GM19463 (cell line): ENCODE results near the gene EIF4G1.
A peak's percentile ranks its signal among the peaks of the same experiment; 100 is the strongest.

Experiments
- ATAC-seq: cut with Tn5 transposase; IDR thresholded peaks from one replicate; pipeline ENCODE4 v1.9.1; 2021; ENCODE audit warnings: mild to moderate bottlenecking, moderate library complexity; ENCODE audit not compliant: unreplicated experiment

EIF4G1 gene

DNA sequence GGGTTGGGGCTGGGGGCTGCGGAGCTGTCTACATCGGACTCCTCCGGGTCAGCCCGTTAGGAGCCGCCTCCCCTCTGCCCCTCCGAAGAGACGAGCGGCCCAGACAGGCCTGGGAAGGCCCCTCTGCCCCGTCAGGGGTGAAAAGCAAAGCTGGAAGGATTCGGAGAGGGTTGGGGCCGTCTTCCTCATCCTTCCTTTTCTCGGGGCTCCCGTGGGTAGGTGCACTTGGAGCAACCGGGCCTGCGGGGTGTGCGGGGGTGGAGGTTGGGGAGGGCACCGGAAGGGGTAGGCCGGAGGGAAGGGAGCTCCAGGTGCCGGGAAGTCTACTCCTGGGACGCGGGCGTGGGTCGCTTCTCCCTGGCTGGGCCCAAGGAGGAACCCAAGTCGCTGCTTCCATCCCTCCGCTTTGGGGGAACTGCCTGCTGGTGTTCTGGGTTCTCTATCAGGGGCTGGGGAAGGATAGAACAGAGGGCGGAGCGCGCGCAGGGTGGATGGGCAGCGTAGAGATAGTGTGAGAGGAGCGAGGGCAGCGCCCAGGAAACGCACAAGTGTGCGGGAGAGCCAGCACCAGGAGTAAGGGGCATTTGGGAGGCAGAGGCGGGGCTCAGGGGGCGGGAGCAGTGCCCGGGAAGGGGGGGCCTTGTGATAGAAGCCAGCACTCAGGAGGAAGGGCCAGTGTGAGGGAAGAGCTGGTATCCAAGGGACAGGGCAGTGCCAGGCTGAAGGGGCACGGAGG, 47.7 kb downstream of the EIF4G1 start:
- ATAC-seq = no peak

DNA sequence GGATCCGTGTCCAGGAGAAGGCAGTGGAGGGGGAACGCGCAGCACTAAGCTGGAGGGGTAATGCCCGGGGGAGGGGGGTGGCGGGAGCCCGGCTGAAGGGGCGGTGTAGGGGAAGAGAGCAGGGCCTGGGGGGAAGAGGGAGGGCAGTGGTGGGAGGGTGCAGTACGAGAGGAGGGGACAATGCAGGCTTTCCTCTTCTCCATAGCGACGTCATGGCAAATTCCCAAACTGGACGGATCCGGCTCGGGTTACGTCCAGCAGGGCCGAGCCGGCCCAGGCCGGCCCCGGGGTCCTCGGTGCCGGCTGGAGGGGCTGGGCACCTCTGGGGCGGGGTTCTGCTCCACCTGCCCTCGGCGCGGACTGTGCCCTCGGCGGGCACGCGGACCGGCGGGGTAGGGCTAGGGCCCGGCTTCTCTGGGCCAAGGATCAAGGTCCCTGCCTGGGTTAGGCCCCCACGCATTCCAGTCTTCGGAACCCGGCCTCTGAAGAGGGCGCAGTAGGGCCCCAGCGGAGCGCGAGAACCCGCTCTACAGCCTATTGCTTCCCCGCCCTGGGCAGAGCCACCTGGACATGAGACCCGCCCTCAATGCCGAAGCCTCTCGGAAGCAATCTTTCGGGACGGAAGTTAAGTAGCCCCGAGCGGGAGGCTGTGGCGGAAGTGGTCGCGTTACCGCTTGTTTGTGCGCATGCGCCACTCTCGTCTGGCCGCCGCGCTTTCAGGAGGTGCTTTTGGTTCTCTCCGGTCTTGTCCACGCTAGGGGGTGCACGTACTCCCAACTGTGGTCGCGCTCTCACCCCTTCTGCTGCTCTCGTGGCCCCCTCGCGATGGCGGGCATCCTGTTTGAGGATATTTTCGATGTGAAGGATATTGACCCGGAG, 48.5 kb downstream of the EIF4G1 start:
- ATAC-seq = peak; percentile 78

DNA sequence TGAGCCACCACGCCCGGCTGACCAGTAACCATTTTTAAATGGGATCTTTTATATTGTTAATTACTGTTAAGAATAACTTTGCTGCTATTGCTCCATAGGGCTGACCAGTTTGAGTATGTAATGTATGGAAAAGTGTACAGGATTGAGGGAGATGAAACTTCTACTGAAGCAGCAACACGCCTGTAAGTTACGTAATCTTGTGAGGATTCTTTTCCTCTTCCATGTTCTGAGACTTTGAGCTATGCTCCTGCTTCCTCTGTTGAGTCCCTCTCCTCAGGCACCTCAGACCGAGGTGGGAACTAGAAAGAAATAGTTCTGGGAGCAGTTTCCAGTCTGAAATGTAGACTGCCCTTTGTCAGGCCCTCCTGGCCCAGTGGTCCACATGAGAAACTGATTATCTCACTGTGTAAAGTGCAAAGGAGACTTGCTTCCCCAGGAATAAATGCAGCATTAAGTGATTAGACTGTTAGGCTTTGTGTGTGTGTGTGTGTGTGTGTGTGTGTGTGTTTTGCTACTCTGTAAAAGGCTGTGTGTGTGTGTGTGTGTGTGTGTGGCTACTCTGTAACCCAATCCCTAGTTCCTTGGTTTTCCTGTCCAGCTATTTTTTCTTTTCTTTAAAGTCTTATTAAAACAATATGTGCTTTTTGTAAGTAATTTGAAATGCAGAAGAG, 52.3 kb downstream of the EIF4G1 start:
- ATAC-seq = no peak

DNA sequence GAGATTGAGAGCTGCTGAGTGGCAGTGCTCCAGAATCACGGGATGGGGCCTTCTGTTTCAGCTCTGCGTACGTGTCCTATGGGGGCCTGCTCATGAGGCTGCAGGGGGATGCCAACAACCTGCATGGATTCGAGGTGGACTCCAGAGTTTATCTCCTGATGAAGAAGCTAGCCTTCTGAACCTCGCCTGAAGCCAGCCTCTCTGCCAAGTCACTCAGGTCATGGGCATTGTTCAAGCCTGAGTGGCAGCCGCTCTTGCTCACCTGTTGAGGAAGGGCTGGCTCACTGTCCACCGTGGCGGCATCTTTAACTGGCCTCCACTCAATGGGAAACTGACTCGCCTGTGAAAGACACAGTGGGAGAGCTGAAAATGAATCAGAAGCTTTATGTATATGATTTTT, 53.7 kb downstream of the EIF4G1 start:
- no peak for ATAC-seq

DNA sequence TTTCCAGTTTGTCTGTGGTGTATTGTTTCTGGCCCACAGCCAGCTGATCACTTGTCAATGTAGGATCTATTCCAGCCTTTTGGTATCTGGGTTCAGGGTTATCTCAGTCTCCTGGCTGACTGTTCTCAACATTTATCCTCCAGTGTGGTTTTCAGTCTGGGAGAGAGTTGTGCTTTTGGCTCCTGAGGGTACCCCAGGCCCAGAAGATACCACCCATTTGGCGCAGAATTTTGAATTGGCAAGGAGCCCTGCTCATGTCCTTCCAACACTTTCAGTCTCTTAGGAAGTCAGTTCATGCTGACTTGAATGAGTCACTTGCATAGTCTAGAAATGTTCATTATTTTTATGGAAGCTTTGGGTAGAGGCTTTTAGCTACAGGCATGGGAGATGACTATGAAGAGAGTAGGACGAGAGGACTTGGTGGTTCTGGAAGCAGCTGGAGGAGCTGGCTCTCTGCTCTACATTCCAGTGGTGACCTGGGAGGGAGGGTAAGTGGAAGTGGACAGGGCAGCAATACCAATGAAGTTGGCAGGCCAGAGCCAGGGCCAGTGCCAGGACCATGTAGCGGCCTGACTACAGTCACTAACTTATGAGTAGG, 54.3 kb downstream of the EIF4G1 start:
- ATAC-seq = no peak

DNA sequence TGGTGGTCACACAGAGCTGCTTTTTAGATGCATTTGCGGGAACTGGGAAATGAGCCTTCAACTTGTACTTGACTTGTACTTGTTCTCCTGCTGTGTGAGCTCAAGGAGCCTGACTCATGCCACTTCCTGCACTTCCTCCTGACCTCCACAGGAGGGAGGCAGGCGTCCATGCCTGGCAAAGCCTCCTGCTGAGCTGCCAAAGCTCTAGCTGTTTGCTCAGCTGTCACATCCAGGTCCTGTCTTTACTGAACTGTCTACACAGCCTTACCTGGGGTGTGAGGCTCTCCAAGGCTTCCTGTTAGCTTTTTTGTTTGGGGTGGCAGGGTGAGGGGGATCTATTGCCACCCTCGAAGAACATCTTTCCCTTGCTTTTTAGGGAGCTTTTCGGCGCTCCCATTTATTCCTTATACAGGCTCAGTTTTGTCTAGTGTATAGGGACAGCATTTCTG, 57.2 kb downstream of the EIF4G1 start:
- ATAC-seq = peak; percentile 86

DNA sequence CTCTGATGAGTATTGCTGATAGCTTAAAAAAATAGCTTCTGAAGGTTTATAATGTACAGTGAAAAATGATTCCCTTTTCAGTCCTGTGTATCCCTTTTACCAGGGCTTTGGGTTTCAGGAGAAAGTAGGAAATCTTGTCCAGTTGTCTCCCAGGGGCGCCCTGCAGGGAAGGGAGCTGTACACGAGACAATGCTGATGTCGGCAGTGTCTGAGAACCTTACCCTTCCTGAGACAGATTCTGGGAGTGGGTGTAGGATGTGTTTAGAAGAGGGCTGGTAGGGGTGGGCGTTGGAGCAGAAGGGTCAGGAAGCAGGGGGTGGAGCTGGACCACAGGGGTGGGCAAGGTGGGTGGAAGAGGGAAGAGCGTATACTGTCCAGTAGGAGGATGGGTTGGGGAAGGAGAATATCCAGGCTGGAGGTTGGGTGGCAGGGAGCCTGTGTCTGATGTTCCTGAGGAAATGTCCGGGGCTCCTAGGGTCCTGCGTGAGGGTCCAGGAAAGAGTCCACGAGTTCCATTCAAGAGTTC, 58.0 kb downstream of the EIF4G1 start:
- ATAC-seq = no peak

DNA sequence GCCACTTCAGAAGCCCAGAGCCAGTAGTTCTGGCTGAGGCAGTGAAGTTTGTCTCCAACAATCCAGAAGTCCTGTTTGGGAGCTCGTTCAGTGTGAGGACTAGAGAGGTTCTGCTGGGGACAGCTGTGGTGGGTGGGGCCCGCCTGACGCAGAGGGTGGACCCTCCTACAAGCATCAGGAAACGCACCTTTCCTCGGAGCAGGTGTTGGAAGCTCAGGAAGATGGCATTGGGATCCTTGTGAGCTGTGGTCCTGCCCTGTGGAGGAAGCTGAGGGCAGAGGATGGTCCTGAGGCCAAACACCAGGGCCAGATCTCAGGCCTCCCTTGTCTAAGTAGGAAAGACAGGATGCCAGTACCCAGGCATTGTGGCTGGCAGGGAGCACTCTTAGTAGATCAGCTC, 58.5 kb downstream of the EIF4G1 start:
- no peak for ATAC-seq

DNA sequence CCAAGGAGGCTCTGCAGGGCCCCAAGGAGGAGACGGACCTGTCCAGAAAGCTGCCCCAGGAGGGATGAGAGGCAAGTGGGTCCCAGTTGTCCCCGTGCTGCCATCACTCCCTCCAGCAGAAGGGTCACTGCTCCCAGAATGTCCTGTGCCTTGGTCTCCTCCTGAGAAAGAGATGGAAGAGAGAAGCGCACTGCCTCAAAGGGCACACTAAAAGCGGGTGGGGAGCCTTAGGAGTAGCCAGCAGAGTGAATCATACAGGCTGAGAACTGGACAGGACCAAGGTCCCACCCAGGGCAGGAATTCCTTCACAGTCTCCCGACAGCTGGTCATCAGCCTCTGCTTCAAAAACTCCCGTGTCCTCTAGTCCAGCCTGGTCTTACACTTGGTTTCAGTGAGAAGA, 59.0 kb downstream of the EIF4G1 start:
- no peak for ATAC-seq

DNA sequence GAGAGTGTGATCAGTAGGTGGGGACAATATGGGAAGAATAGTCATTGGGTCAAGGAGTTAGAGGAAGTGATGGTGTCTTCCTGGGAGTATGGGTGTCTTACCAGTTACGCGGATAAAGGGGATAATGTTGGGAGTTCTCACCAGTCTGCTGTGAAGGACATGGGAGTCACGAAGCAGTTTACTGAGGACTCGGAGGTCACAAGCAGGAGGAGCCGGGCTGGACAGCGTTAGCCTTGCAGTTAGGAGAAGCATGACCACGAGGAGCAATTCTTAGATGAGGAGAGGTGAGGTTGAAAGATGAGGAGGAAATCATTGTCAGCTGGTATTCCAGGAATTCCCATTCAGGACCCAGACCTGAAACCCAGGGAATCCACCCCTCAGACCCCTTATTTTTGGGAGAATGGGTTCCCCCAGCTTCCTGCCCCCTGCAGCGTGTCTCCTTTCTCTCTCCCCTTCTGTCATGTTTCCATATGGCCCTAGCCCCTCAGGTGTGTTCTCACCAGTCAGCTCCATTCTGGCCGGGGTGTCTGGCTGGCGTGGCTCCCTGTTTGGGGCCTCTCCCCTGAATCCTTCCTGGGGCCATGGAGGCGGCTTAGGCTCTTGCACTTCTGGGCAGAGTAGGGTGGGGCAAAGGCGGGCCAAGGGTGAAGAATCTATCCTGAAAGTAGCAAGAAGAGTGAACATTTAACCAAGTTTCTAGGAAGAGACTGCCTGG, 61.5 kb downstream of the EIF4G1 start:
- no peak for ATAC-seq

DNA sequence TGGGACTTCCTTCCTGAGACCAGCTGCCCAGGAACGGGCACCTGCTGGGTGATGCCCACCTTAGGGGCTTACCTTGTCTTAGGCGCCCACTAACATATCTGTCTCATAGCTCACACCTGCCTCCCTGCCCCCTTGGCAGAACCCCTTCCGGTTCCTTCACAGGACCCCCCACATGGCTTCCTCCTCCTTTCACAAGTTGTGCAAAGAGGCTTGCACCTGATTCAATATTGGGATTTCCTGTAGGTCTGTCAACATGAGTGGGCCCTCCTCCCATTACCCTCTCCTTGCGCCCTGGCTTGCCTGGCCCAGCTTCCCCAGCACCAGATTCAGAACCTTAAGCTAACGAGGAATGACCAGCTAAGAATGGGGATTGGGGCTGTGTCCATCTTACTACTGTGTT, 63.0 kb downstream of the EIF4G1 start:
- ATAC-seq = no peak

DNA sequence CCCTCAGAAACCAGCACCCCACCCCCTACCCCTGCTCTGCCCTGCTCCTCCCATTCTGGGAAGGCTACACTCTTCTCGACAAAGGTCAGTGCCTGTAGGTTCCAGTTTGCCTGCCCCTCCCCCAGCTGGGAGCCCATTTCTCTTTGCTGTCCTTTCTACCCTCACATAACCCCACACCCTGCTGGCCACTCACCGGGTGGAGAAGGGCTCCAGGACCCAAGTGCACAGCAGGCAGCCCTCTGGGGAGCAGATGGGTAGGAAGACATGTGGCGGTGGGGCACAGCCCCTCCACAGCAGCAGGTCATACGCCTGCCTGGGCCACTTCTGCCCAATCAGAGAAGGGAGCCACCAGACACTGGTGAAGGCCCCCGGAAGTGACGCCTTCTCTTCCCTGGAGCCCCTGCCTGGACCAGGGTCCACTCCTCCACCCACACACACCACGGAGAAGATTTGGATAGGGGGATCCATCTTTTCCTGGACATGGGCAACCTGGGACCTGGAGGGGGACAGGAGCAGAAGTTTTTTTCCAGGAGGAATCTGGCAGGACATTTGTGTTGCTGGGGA, 63.6 kb downstream of the EIF4G1 start, which contains the start of gene THPO:
TSS of gene THPO (minus strand) at position 326 of the 564 bp plus-strand sequence. CDS start 1,948 bp downstream, outside the sequence.
- no peak for ATAC-seq

DNA sequence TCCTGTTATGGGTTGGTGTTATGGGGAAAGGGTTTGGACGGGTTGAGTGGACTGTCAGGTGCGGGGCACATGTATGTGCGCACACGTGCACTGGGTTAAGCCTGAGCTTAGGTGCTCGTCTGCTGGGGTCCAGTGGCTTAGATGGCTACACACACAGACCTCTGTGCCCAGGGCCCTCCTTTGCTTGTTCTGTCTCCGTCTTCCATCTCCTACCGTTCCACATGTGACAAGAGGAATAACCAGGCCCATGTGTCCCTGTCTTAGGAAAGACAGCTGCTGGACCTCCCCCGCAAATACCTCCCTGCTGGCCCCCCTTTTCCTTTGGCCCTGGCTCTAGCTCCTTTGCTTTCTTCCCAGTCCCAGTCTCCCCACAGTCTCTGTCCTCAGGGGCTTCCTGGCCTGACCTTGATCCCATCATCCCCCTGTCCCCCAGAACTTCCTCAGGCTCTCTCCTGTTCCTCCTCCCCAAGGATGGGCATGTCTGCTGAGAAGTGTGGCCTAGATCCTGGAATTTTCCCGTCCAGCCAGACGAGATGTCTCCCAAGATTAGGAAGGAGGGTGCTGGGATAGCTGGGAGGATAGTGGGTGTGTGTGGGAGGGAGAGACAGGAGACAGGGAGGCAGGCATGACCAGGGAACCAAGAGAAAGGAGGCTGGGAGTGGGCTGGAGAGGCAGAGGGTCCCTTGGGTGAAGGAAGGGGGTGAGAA, 64.4 kb downstream of the EIF4G1 start:
- ATAC-seq = no peak

DNA sequence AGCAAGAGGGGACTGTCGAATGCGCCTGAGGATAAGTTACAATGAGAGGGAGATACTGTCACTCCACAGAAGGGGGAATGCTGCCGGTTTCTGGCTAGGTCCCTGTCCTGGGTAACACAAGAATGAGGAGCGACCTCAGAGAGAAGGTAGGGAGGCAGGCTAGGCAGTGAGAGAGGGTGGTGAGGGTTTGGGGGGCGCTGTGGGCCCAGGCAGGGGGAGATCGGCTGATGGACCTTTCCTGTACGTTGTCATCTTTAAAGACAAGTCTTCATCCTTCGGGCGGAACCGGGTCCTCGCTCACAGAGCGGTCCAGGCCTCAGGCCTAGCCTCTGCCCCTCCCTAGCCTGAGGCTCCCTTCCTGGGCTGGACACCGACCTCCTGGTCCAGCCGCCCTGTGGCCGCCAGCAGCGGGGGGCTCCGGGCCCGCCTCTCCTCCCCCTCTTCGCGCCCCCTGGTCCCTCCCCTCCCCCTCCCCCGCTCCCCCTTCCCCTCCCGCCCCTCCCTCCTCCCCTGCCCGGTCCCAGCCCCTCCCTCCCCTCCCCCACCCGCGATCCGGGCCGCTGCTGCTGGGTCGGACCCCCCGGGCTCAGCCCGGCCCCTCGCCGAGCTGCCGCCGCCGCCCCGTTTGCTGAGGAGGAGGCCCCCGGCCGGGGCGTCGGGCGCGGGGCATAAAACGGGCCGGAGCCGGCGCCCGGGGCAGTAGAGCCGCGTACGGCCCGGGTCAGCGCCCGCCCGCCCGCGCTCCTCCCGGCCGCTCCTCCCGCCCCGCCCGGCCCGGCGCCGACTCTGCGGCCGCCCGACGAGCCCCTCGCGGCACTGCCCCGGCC, 65.2 kb downstream of the EIF4G1 start, which contains the start of gene CHRD:
TSS of gene CHRD (plus strand) at position 697 of the 827 bp plus-strand sequence. CDS start 265 bp downstream, outside the sequence.
- no peak for ATAC-seq

DNA sequence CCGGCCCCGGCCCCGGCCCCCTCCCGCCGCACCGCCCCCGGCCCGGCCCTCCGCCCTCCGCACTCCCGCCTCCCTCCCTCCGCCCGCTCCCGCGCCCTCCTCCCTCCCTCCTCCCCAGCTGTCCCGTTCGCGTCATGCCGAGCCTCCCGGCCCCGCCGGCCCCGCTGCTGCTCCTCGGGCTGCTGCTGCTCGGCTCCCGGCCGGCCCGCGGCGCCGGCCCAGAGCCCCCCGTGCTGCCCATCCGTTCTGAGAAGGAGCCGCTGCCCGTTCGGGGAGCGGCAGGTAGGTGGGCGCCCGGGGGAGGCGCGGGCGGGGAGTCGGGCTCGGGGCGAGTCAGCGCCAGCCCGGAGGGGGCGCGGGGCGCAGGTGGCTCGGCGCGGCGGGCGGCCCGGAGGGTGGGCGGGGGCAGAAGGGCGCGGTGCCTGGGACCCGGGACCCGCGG, 65.8 kb downstream of the EIF4G1 start:
- ATAC-seq = no peak

DNA sequence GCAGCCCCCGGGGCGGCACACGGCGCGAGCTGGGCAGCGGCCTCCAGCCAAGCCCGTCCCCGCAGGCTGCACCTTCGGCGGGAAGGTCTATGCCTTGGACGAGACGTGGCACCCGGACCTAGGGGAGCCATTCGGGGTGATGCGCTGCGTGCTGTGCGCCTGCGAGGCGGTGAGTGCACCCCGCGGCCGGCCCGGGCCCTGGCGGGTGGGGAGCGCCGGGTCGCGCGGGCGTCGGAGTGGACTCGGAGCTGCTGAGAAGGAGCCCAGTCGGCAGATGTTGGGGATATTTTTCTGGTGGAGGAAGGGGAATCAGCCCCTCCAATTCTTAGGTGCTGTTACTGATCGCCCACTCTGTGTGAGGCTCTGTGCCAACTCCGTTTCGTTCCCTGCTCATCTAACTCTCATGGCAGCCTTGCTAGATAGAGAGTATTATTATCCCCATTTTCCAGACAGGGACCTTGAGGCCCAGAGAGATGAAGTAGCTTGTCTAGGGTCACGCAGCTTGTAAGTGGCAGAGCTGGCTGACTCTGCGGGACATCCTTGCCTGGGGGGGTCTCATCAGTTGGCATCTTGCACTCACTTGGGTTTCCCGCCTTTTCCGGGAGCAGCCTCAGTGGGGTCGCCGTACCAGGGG, 66.3 kb downstream of the EIF4G1 start:
- ATAC-seq = no peak
